CD14-positive monocyte (primary cell): Measurements from ENCODE around the gene RHBG. TPM values are rescaled to one million over a fixed set of nuclear protein-coding genes. Genes with fewer than 3 reads are reported as not detected.

ENCODE experiments used
- DNase-seq, 3 donors: peaks; one replicate each; pipeline ENCODE4 v3.0.0-alpha.2; 2011 to 2022
- H2AFZ ChIP-seq: 2 replicates; pipeline ENCODE4 v1.6.0; 2012; ENCODE audit warnings: mild to moderate bottlenecking, low read depth, low read length, inconsistent platforms; ENCODE audit not compliant: insufficient read depth, poor library complexity, severe bottlenecking
- H3K27ac ChIP-seq, 2 donors: 1 replicate in 1 of 2; 2 replicates in 1 of 2; pipeline ENCODE4 v1.5.1; 2012 to 2013; ENCODE audit warnings: low read length in 2 of 2, control low read depth in 1 of 2, inconsistent platforms in 1 of 2, low read depth in 1 of 2, mild to moderate bottlenecking in 1 of 2
- H3K27me3 ChIP-seq, 2 donors: one replicate each; pipeline versions ENCODE4 v1.6.0 to v1.6.1; 2011 to 2013; ENCODE audit warnings: low read length in 2 of 2; ENCODE audit not compliant: control insufficient read depth in 2 of 2, insufficient read depth in 2 of 2
- H3K36me3 ChIP-seq, 2 donors: replicated peaks in 1 of 2; 1 replicate in 1 of 2; 2 replicates in 1 of 2; pipeline versions ENCODE4 v1.5.1 to v1.6.1; 2012 to 2013; ENCODE audit warnings: low read length in 2 of 2, control low read depth in 1 of 2, inconsistent platforms in 1 of 2, mild to moderate bottlenecking in 1 of 2; ENCODE audit not compliant: insufficient read depth in 2 of 2, control insufficient read depth in 1 of 2
- H3K4me1 ChIP-seq, 2 donors: 1 replicate in 1 of 2; 2 replicates in 1 of 2; pipeline versions ENCODE4 v1.5.1 to v1.6.1; 2012 to 2013; ENCODE audit warnings: low read length in 2 of 2, control low read depth in 1 of 2, inconsistent platforms in 1 of 2, mild to moderate bottlenecking in 1 of 2, moderate library complexity in 1 of 2; ENCODE audit not compliant: insufficient read depth in 2 of 2, control insufficient read depth in 1 of 2
- H3K4me2 ChIP-seq: replicated peaks from 2 replicates; pipeline ENCODE3; 2012; ENCODE audit warnings: low read length, moderate library complexity, mild to moderate bottlenecking; ENCODE audit not compliant: poor library complexity, severe bottlenecking; ENCODE audit errors: extremely low read depth
- H3K4me3 ChIP-seq, 3 experiments: fragments of 200-600 bp in 1 of 3; sonication (generic) in 1 of 3; replicated peaks in 1 of 3; 1 replicate in 2 of 3; 2 replicates in 1 of 3; pipeline ENCODE4 v1.5.1; 2011 to 2013; ENCODE audit warnings: low read length in 3 of 3, mild to moderate bottlenecking in 3 of 3, control low read depth in 2 of 3, low read depth in 2 of 3, inconsistent platforms in 1 of 3, moderate library complexity in 1 of 3
- H3K79me2 ChIP-seq: 2 replicates; pipeline ENCODE4 v1.6.0; 2012; ENCODE audit warnings: mild to moderate bottlenecking, control low read depth, inconsistent platforms, low read length, moderate library complexity; ENCODE audit not compliant: insufficient read depth
- H3K9ac ChIP-seq: 2 replicates; pipeline ENCODE4 v1.6.0; 2017; ENCODE audit warnings: low read length, mild to moderate bottlenecking; ENCODE audit not compliant: insufficient read depth, poor library complexity, severe bottlenecking
- H3K9me3 ChIP-seq, 2 donors: replicated peaks in 1 of 2; 1 replicate in 1 of 2; 2 replicates in 1 of 2; pipeline versions ENCODE4 v1.5.1 to v1.6.1; 2012 to 2013; ENCODE audit warnings: low read length in 2 of 2, control low read depth in 1 of 2; ENCODE audit not compliant: control insufficient read depth in 1 of 2, insufficient read depth in 1 of 2
- H4K20me1 ChIP-seq: 2 replicates; pipeline ENCODE4 v1.6.0; 2012; ENCODE audit warnings: mild to moderate bottlenecking, low read length, control low read depth, moderate library complexity; ENCODE audit not compliant: insufficient read depth
- H3K27ac Mint-ChIP-seq, 7 donors: one replicate each; pipeline ENCODE4 v1.8.0; 2020; ENCODE audit warnings: mild to moderate bottlenecking in 7 of 7, mixed read lengths in 7 of 7, moderate library complexity in 6 of 7, inconsistent platforms in 2 of 7
- H3K27me3 Mint-ChIP-seq, 3 donors: one replicate each; pipeline ENCODE4 v1.8.0; 2021 to 2022; ENCODE audit warnings: low read depth in 3 of 3, mild to moderate bottlenecking in 3 of 3, mixed read lengths in 3 of 3, moderate library complexity in 3 of 3, inconsistent platforms in 1 of 3
- H3K36me3 Mint-ChIP-seq, 2 donors: one replicate each; pipeline ENCODE4 v1.8.0; 2020; ENCODE audit warnings: mixed read lengths in 2 of 2, inconsistent platforms in 1 of 2, mild to moderate bottlenecking in 1 of 2
- H3K4me1 Mint-ChIP-seq: one replicate; pipeline ENCODE4 v1.8.0; 2020; ENCODE audit warnings: mild to moderate bottlenecking, mixed read lengths
- H3K4me3 Mint-ChIP-seq, 2 donors: one replicate each; pipeline ENCODE4 v1.8.0; 2020; ENCODE audit warnings: mild to moderate bottlenecking in 2 of 2, mixed read lengths in 2 of 2, moderate library complexity in 1 of 2
- H3K9me3 Mint-ChIP-seq, 7 donors: one replicate each; pipeline ENCODE4 v1.8.0; 2020 to 2022; ENCODE audit warnings: mixed read lengths in 7 of 7, mild to moderate bottlenecking in 6 of 7, moderate library complexity in 6 of 7, inconsistent platforms in 2 of 7
- WGBS: methylation state at CpG from one replicate; pipeline ENCODE4 v1.1.5; 2013; ENCODE audit warnings: missing lambda C conversion rate; ENCODE audit not compliant: insufficient coverage; 5-methylcytosine and 5-hydroxymethylcytosine counted together
- intact Hi-C, 2 donors: fragments of 100-400 bp; cut with micrococcal nuclease; formaldehyde crosslinking; loops; one replicate each; pipeline versions ENCODE4 v1.15.0 to v1.15.1; 2023
- polyA plus RNA-seq, 3 donors: library from polyadenylated mRNA; depleted of rRNA in 1 of 3; unstranded in 2 of 3; stranded (reverse) in 1 of 3; fragments of 300-500 nt in 2 of 3; fragments of >200 nt in 1 of 3; fragmentation: Illumina TruSeq in 2 of 3; gene quantifications; 1 replicate in 2 of 3; 2 replicates in 1 of 3; pipeline ENCODE4 v1.2.3, GENCODE V29; 2012 to 2021
- TF ChIP-seq, protein P1 (sequence below): fragments of 200-600 bp; IDR thresholded peaks from one replicate; pipeline ENCODE4 v1.8.0; 2022; ENCODE audit warnings: antibody characterized with exemption, mild to moderate bottlenecking

The RHBG gene
- polyA plus RNA-seq, 3 donors = 0.08 TPM; not detected in 2

DNA sequence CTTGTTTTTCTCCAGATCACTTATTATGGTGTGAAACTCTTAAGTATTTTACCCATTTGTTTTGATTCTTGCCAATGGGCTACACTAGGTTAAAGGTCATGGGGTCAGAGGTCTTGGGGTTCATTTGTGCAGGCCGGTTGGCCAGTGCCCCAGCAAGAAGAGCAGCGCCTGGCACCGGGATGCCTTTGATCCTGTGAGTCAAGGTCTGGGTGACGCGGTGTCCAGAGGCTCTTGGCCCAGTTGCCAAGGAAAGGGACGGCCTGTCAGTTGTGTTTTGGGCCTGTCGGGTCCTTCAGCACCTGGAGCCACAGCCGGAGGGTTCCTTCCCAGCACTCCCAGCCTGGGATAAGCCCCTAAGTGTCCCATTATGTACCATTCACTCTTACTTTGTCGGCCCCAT is 25.1 kb downstream of the RHBG start:
- WGBS = 98% methylated on average over 3 of the region's 9 CpGs

DNA sequence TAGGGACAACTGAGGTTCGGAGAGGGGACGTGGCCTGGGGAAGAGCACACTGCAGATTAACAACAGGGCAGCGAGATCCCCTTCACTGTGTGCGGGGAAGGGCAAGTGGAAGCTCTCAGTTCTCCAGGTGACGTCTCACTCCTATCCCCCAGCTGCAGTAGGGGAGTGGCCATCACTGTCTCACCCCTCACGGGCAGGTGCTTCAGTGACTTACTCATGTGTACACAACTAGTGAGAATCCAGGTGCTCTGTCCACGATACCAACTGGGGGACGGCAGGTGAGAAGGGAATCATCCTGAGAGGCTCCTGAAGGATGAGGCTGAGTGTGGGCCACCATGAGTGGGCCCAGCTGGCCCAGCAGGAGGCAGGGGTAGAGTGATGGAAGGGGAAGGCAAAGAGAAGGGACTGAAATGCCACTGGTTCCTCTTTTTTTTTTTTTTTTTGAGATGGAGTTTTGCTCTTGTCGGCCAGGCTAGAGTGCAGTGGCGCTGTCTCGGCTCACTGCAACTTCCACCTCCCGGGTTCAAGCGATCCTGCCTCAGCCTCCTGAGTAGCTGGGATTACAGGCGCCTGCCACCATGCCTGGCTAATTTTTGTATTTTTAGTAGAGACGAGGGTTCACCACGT is 25.9 kb downstream of the RHBG start:
- Histone ChIP-seq H3K9me3 (no peaks in the 10 kb centered on the region), H2AFZ (no peak overlapping the region), H3K4me2 (no peak overlapping the region), H3K4me1 (peaks cover 0 to 6% of the 10 kb centered on the region in 2 donors), H3K36me3 (no peaks in the 10 kb centered on the region), H3K4me3 (no peak overlapping the region), H3K9ac (no peak overlapping the region), H4K20me1 (no peaks in the 10 kb centered on the region), H3K79me2 (no peaks in the 10 kb centered on the region), H3K27ac (no peak overlapping the region), H3K27me3 (peaks cover 0 to 13% of the 10 kb centered on the region in 2 donors)
- intact Hi-C loops = no loop called here
- Mint-ChIP-seq H3K4me1 (peaks cover 10% of the 10 kb centered on the region), H3K4me3 (no peak overlapping the region), H3K36me3 (no peaks in the 10 kb centered on the region), H3K27ac (peak overlapping the region in 2 of 7 donors; percentile 16 to 38), H3K9me3 (peaks cover 0 to 17% (median 2%) of the 10 kb centered on the region in 7 donors), H3K27me3 (peaks cover 15 to 31% (median 21%) of the 10 kb centered on the region in 3 donors)
- DNase-seq = peak in 2 of 3 donors; percentile 16 to 30
- TF ChIP-seq, protein P1, sequence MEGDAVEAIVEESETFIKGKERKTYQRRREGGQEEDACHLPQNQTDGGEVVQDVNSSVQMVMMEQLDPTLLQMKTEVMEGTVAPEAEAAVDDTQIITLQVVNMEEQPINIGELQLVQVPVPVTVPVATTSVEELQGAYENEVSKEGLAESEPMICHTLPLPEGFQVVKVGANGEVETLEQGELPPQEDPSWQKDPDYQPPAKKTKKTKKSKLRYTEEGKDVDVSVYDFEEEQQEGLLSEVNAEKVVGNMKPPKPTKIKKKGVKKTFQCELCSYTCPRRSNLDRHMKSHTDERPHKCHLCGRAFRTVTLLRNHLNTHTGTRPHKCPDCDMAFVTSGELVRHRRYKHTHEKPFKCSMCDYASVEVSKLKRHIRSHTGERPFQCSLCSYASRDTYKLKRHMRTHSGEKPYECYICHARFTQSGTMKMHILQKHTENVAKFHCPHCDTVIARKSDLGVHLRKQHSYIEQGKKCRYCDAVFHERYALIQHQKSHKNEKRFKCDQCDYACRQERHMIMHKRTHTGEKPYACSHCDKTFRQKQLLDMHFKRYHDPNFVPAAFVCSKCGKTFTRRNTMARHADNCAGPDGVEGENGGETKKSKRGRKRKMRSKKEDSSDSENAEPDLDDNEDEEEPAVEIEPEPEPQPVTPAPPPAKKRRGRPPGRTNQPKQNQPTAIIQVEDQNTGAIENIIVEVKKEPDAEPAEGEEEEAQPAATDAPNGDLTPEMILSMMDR = peak; percentile 25
- WGBS = 100% methylated on average over 4 of the region's 16 CpGs

More for the DNA sequence above, 25.1 kb downstream of the RHBG start:
- TF ChIP-seq, protein P1 = no peak
- Histone ChIP-seq H2AFZ (no peak overlapping the region), H4K20me1 (no peaks in the 10 kb centered on the region), H3K4me3 (no peak overlapping the region), H3K4me2 (no peak overlapping the region), H3K9me3 (no peaks in the 10 kb centered on the region), H3K79me2 (no peaks in the 10 kb centered on the region), H3K4me1 (peaks cover 0 to 6% of the 10 kb centered on the region in 2 donors), H3K27me3 (peaks cover 4 to 22% of the 10 kb centered on the region in 2 donors), H3K9ac (no peak overlapping the region), H3K27ac (no peak overlapping the region), H3K36me3 (no peaks in the 10 kb centered on the region)
- intact Hi-C loops = no loop called here
- H3K27ac Mint-ChIP-seq = no peak overlapping the region
- H3K4me1 Mint-ChIP-seq = peaks cover 10% of the 10 kb centered on the region
- DNase-seq = no peak
- H3K9me3 Mint-ChIP-seq = peaks cover 0 to 15% (median 2%) of the 10 kb centered on the region in 7 donors
- H3K36me3 Mint-ChIP-seq = no peaks in the 10 kb centered on the region
- no peak overlapping the region for H3K4me3 Mint-ChIP-seq
- H3K27me3 Mint-ChIP-seq = peaks cover 22 to 35% (median 24%) of the 10 kb centered on the region in 3 donors
